Vagina (tissue), 2 donors: ENCODE data around the gene SMG9. TPM values are rescaled to one million over a fixed set of nuclear protein-coding genes. Genes with fewer than 3 reads are reported as not detected.

Source experiments
- DNase-seq, 2 donors: peaks; one replicate each; pipeline ENCODE4 v3.0.0-alpha.2; 2017; ENCODE audit errors: extremely low spot score in 2 of 2
- H3K27ac ChIP-seq: fragments of 200-600 bp; sonication (generic); one replicate; pipeline ENCODE4 v1.5.1; 2019
- H3K27me3 ChIP-seq: fragments of 200-600 bp; sonication (generic); one replicate; pipeline ENCODE4 v1.5.1; 2019
- H3K36me3 ChIP-seq, 2 donors: fragments of 200-600 bp; sonication (generic); one replicate each; pipeline ENCODE4 v1.5.1; 2017 to 2019
- H3K4me1 ChIP-seq: fragments of 200-600 bp; sonication (generic); one replicate; pipeline ENCODE4 v1.5.1; 2019
- H3K4me3 ChIP-seq, 2 donors: fragments of 200-600 bp; sonication (generic); 1 replicate in 1 of 2; 2 replicates in 1 of 2; pipeline ENCODE4 v1.5.1; 2016 to 2019
- H3K9me3 ChIP-seq: fragments of 200-600 bp; sonication (generic); one replicate; pipeline ENCODE4 v1.5.1; 2019
- POLR2A ChIP-seq, 2 donors: fragments of 450-650 bp; IDR thresholded peaks; one replicate each; pipeline ENCODE4 v1.6.1; 2017; ENCODE audit warnings: antibody characterized with exemption in 2 of 2, mild to moderate bottlenecking in 2 of 2, moderate library complexity in 2 of 2
- POLR2AphosphoS5 ChIP-seq, 2 donors: sonication (generic); formaldehyde crosslinking; IDR thresholded peaks; one replicate each; pipeline ENCODE4 v1.9.0; 2017; ENCODE audit warnings: antibody characterized with exemption in 2 of 2, mild to moderate bottlenecking in 2 of 2, low read depth in 1 of 2; ENCODE audit not compliant: insufficient read depth in 1 of 2
- intact Hi-C: fragments of 100-400 bp; cut with DNase I; formaldehyde crosslinking; loops from one replicate; pipeline ENCODE4 v1.15.1; 2023
- total RNA-seq: library from RNA; depleted of rRNA; stranded (reverse); fragments of >200 nt; gene quantifications from one replicate; pipeline ENCODE4 v1.2.3, GENCODE V29; 2016
- TF ChIP-seq, protein P1 (sequence below), 3 experiments: fragments of 450-650 bp in 2 of 3; fragments of 200-600 bp in 1 of 3; sonication (generic) in 1 of 3; IDR thresholded peaks; one replicate each; pipeline ENCODE4 v1.5.1; 2017 to 2019; ENCODE audit warnings: antibody characterized with exemption in 3 of 3, mild to moderate bottlenecking in 2 of 3, moderate library complexity in 2 of 3

SMG9 gene
- total RNA-seq, 1 donor from 2014 or later: 56.5 TPM

DNA sequence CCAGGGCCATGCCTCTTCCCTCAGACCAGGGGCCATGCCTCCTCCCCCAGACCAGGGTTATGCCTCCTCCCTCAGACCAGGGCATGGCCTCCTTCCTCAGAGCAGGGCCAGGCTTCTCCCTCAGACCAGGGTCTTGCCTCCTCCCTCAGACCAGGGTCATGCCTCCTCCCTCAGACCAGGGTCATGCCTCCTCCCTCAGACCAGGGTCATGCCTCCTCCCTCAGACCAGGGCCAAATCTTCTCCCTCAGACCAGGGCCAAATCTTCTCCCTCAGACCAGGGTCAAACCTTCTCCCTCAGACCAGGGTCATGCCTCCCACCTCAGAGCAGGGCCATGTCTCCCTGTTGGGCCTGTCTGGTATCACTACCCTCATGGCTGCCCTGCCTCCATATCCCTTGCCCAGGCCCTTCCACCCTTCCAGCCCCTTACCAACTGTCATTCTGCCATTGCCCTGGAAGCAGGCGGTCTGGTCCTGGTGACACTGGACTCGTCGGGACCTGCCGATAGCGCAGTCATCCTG, 43.3 kb upstream of the SMG9 start:
- intact Hi-C loops: no loop called here
- H3K4me3 ChIP-seq: peak overlapping the region; percentile 42 to 44
- TF ChIP-seq POLR2AphosphoS5 (IDR thresholded peaks at IDR 0.05; ENCODE audit: insufficient read depth in 1 of 2, low read depth in 1 of 2) (no peak), POLR2A (IDR thresholded peaks at IDR 0.05) (no peak)
- TF ChIP-seq, protein P1, sequence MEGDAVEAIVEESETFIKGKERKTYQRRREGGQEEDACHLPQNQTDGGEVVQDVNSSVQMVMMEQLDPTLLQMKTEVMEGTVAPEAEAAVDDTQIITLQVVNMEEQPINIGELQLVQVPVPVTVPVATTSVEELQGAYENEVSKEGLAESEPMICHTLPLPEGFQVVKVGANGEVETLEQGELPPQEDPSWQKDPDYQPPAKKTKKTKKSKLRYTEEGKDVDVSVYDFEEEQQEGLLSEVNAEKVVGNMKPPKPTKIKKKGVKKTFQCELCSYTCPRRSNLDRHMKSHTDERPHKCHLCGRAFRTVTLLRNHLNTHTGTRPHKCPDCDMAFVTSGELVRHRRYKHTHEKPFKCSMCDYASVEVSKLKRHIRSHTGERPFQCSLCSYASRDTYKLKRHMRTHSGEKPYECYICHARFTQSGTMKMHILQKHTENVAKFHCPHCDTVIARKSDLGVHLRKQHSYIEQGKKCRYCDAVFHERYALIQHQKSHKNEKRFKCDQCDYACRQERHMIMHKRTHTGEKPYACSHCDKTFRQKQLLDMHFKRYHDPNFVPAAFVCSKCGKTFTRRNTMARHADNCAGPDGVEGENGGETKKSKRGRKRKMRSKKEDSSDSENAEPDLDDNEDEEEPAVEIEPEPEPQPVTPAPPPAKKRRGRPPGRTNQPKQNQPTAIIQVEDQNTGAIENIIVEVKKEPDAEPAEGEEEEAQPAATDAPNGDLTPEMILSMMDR (IDR thresholded peaks at IDR 0.05): no peak
- H3K36me3 ChIP-seq: no peaks in the 10 kb centered on the region
- peak overlapping the region; percentile 48 for H3K27ac ChIP-seq
- H3K27me3 ChIP-seq: no peaks in the 10 kb centered on the region
- peaks cover 10% of the 10 kb centered on the region for H3K4me1 ChIP-seq
- H3K9me3 ChIP-seq: no peaks in the 10 kb centered on the region
- DNase-seq: no peak

DNA sequence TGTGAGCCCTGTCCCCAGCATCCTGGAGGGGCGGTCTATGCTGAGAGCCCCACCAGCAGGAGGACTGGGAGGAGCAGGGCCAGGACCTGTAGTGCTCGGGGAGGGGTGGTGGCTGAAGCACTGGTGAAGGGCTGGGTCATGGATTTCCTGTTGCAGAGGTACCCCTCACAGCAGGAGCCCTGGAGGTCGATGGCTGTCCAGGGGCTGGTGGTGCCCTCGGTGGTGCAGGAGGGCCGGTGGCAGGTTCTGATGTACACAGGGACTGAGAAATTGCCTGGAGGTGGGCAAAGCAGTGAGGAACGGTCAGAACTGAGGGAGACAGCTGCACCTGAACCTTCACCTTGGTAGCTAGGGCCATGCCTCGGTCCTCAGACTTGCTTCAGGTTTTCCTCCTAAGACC, 42.8 kb upstream of the SMG9 start:
- Histone ChIP-seq H3K4me3 (no peak overlapping the region), H3K9me3 (no peaks in the 10 kb centered on the region), H3K4me1 (peaks cover 10% of the 10 kb centered on the region), H3K27ac (no peak overlapping the region), H3K36me3 (no peaks in the 10 kb centered on the region), H3K27me3 (no peaks in the 10 kb centered on the region)
- no peak for DNase-seq
- TF ChIP-seq POLR2AphosphoS5 (IDR thresholded peaks at IDR 0.05; ENCODE audit: insufficient read depth in 1 of 2, low read depth in 1 of 2): no peak
- TF ChIP-seq, protein P1 (IDR thresholded peaks at IDR 0.05): no peak
- no peak for TF ChIP-seq POLR2A (IDR thresholded peaks at IDR 0.05)
- intact Hi-C loops: no loop called here

DNA sequence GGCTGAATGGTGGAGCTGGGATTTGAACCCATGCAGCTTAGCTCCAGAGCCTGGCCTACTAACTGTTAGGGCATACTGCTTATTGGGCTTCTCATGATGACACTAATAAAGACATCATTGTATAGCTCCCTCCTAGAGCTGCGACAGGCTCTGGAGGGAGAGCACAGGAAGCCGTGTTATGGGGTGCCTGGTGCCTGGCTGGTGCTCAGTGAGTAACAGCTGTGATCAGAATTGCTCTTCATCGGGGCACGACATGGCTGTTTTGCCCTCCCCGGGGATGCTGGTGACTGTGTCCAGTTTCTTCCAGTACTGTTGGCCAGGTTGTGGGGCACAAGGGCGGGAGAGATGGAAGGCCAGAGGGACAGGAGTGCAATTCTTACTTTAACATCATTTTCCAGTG, 42.4 kb upstream of the SMG9 start:
- no peak for TF ChIP-seq POLR2AphosphoS5 (IDR thresholded peaks at IDR 0.05; ENCODE audit: insufficient read depth in 1 of 2, low read depth in 1 of 2)
- TF ChIP-seq, protein P1 (IDR thresholded peaks at IDR 0.05): no peak
- no peak for TF ChIP-seq POLR2A (IDR thresholded peaks at IDR 0.05)
- H3K9me3 ChIP-seq: no peaks in the 10 kb centered on the region
- no peak overlapping the region for H3K4me3 ChIP-seq
- intact Hi-C loops: no loop called here
- H3K27ac ChIP-seq: no peak overlapping the region
- H3K4me1 ChIP-seq: peaks cover 10% of the 10 kb centered on the region
- no peaks in the 10 kb centered on the region for H3K27me3 ChIP-seq
- H3K36me3 ChIP-seq: no peaks in the 10 kb centered on the region
- no peak for DNase-seq

DNA sequence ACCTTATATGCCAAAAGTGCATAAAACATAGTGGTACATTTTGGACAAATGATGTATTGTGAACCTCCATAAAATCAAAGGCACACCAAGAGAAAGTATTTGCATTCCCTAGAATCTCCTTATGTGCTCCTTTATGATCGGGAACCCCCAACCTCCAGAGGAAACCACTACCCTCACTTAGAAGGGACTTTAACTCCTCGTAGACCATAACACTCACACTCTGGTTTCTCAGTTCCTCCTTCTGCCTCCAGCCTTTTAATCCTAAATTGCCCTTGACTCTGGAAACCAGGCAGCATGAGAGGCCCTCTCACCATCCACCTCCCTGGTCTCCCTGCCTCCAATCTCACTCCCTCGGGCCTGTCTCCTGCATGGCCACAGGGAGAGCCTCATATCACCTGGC, 35.8 kb upstream of the SMG9 start:
- TF ChIP-seq, protein P1 (IDR thresholded peaks at IDR 0.05): no peak
- no peak for TF ChIP-seq POLR2A (IDR thresholded peaks at IDR 0.05)
- TF ChIP-seq POLR2AphosphoS5 (IDR thresholded peaks at IDR 0.05; ENCODE audit: insufficient read depth in 1 of 2, low read depth in 1 of 2): no peak
- intact Hi-C loops: no loop called here
- H3K27ac ChIP-seq: no peak overlapping the region
- H3K9me3 ChIP-seq: no peaks in the 10 kb centered on the region
- no peak overlapping the region for H3K4me3 ChIP-seq
- H3K4me1 ChIP-seq: no peaks in the 10 kb centered on the region
- H3K27me3 ChIP-seq: no peaks in the 10 kb centered on the region
- H3K36me3 ChIP-seq: no peaks in the 10 kb centered on the region
- DNase-seq: no peak

DNA sequence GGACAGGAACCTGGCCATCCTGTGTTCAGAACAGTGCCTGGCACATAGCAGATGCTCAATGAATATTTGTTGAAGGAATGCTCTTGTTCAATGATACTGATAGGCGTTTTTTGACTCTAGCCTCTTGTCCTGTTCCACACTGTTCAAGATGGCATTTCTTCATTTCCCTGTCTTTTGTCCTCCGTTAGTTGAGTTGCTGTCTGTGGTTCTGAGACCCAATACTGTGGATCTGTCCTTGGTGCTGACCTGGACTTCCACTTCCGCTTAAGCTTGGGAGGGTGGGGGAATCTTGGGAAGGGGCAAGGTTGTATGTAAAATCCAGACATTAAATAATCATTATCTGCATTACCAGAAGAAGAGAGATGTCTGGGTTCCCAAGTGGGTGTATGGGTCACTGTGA, 34.3 kb upstream of the SMG9 start:
- Histone ChIP-seq H3K4me1 (peaks cover 12% of the 10 kb centered on the region), H3K4me3 (no peak overlapping the region), H3K9me3 (no peaks in the 10 kb centered on the region), H3K27me3 (no peaks in the 10 kb centered on the region), H3K27ac (no peak overlapping the region), H3K36me3 (no peaks in the 10 kb centered on the region)
- intact Hi-C loops: no loop called here
- DNase-seq: no peak
- no peak for TF ChIP-seq POLR2A (IDR thresholded peaks at IDR 0.05)
- no peak for TF ChIP-seq POLR2AphosphoS5 (IDR thresholded peaks at IDR 0.05; ENCODE audit: insufficient read depth in 1 of 2, low read depth in 1 of 2)
- TF ChIP-seq, protein P1 (IDR thresholded peaks at IDR 0.05): no peak
